ENCODE results near the gene NEXN. TPM values are rescaled to one million over a fixed set of nuclear protein-coding genes. Genes with fewer than 3 reads are reported as not detected.
"Not testable (repeated sequence)": the region's sequence is repeated elsewhere in the genome, so short reads cannot be mapped to it uniquely, and the experiment has no call there.

The NEXN gene
- total RNA-seq, 1 experiment from 2014 or later: 0.45 TPM

- in situ Hi-C loops (cut with HindIII; ENCODE audit: low pct_unique_long_range_greater_than_20kb, low sequenced_read_pairs): no loop called here
- DNase-seq (ENCODE audit: low read depth, low spot score): no peak
Measured at GRCh38 chr1:77891200-77891599, 2.8 kb downstream of the NEXN start.

DNA sequence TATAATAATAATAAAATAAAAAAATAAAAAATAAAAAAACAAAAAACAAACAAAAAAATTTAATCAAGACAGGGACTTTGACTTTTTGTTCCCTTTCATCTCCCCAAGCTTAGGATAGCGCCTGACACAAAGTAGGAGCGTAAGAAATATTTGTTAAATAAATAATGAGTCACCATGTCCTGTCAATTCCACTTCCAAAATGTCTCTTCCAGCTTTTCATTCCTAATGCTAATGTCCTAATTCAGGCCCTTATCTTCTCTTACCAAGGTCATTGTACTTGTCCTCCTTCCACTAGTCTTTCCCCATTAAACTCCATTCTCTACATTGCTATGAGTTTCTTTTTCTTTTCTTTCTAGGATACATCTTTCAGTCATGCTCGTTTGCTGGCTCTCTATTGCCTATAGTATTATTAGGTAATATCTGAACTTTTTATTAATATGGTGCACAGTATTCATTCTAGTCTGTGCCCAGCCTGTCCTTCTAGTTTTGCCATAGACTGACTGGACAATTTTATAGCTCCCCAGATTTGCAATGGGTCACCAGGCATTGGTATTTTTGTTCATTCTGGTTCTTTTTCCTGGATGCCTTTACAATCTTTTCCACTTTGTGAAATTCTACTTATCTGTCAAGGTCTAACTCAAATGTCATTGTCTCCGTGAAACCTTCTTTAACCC, 11.4 kb downstream of the NEXN start:
- in situ Hi-C loops (cut with HindIII; ENCODE audit: low pct_unique_long_range_greater_than_20kb, low sequenced_read_pairs): no loop called here
- DNase-seq (ENCODE audit: low read depth, low spot score): no peak

DNA sequence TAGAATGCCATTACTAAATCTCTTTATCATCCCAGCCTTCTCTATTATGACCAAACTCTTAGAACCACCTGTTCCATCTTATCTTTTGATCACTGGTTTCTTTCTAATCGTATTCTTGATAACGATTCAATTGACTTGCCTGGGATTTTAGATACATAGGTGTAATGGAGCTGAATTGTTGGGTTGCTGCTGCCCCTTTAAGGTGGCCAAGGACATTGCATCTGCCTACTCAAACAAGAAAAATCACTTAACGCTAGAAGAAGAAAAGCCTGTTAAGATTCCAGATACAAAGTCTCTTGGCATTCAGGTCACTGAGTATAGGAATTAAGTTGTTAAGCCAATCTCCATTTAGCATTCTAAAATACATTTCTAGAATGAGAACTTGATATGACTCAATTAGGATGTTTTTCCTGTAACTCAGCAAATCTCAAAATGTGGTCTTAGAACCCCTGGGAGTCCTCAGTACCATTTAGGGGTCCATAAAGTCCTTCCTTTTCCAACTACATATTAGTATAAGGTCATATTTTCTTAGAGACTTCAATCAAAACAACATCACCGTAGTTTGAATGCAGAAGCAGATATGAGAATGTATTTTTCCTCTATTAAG, 12.4 kb downstream of the NEXN start:
- DNase-seq (ENCODE audit: low read depth, low spot score): peak; percentile 65
- in situ Hi-C loops (cut with HindIII; ENCODE audit: low pct_unique_long_range_greater_than_20kb, low sequenced_read_pairs): no loop called here

- in situ Hi-C loops (cut with HindIII; ENCODE audit: low pct_unique_long_range_greater_than_20kb, low sequenced_read_pairs): no loop called here
Measured at GRCh38 chr1:77905603-77906002, 17.2 kb downstream of the NEXN start.

GRCh38 chr1:77906019-77906545, 17.7 kb downstream of the NEXN start:
- DNase-seq (ENCODE audit: low read depth, low spot score): no peak
- in situ Hi-C loops (cut with HindIII; ENCODE audit: low pct_unique_long_range_greater_than_20kb, low sequenced_read_pairs): no loop called here

More at GRCh38 chr1:77905603-77906002, 17.2 kb downstream of the NEXN start:
- no peak for DNase-seq (ENCODE audit: low read depth, low spot score)

GRCh38 chr1:77906624-77907023, 18.2 kb downstream of the NEXN start:
- no peak for DNase-seq (ENCODE audit: low read depth, low spot score)
- in situ Hi-C loops (cut with HindIII; ENCODE audit: low pct_unique_long_range_greater_than_20kb, low sequenced_read_pairs): no loop called here

GRCh38 chr1:77910116-77910515, 21.7 kb downstream of the NEXN start:
- no peak for DNase-seq (ENCODE audit: low read depth, low spot score)
- in situ Hi-C loops (cut with HindIII; ENCODE audit: low pct_unique_long_range_greater_than_20kb, low sequenced_read_pairs): no loop called here

- in situ Hi-C loops (cut with HindIII; ENCODE audit: low pct_unique_long_range_greater_than_20kb, low sequenced_read_pairs); DNase-seq (ENCODE audit: low read depth, low spot score): not testable (repeated sequence)
Measured at GRCh38 chr1:77918918-77919317, 30.5 kb downstream of the NEXN start.

- in situ Hi-C loops (cut with HindIII; ENCODE audit: low pct_unique_long_range_greater_than_20kb, low sequenced_read_pairs): no loop called here
- DNase-seq (ENCODE audit: low read depth, low spot score): no peak
Measured at GRCh38 chr1:77925518-77925917, 37.1 kb downstream of the NEXN start.

DNA sequence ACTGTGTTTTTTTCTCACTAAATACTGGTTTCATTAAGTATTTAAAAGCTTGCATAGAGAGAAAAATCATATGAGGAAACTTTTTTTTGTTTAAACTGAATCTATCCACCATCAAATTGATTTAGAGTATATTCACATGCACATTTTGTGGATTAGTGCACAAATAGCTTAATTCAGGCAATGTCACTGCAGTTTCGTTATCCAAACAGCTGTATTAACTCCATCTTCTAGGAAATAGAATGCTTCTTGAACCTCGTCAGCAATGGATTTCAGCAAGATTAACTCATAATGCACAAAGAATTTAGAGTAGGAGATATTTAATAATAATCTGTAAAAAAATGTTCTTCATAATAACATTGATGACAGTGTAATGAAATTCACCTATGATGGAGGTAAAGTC, 37.5 kb downstream of the NEXN start:
- DNase-seq (ENCODE audit: low read depth, low spot score): no peak
- in situ Hi-C loops (cut with HindIII; ENCODE audit: low pct_unique_long_range_greater_than_20kb, low sequenced_read_pairs): no loop called here

- DNase-seq (ENCODE audit: low read depth, low spot score): no peak
- in situ Hi-C loops (cut with HindIII; ENCODE audit: low pct_unique_long_range_greater_than_20kb, low sequenced_read_pairs): no loop called here
Measured at GRCh38 chr1:77926561-77927357, 38.3 kb downstream of the NEXN start.

DNA sequence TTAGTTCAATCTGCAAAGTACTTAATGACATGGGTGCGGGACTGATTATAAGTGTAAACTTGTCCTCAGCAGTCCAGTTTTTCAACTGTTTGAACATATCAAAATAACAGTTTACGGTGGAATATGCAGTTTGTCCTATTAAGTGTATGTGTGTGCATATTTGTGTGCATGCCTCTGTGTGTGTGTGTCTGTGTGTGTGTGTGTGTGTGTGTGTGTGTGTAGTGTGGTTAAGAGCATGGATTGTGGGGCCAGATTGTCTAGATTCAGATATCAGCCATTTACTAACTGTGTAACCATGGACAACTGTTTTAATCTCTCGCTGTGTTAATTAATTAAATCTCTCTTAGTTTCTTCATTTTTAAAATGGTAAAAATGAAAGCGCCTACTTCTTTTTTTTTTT, 39.0 kb downstream of the NEXN start:
- no peak for DNase-seq (ENCODE audit: low read depth, low spot score)
- in situ Hi-C loops (cut with HindIII; ENCODE audit: low pct_unique_long_range_greater_than_20kb, low sequenced_read_pairs): no loop called here

GRCh38 chr1:77929806-77930205, 41.4 kb downstream of the NEXN start:
- DNase-seq (ENCODE audit: low read depth, low spot score): no peak
- in situ Hi-C loops (cut with HindIII; ENCODE audit: low pct_unique_long_range_greater_than_20kb, low sequenced_read_pairs): no loop called here

GRCh38 chr1:77938651-77939050, 50.2 kb downstream of the NEXN start:
- in situ Hi-C loops (cut with HindIII; ENCODE audit: low pct_unique_long_range_greater_than_20kb, low sequenced_read_pairs): no loop called here
- no peak for DNase-seq (ENCODE audit: low read depth, low spot score)

DNA sequence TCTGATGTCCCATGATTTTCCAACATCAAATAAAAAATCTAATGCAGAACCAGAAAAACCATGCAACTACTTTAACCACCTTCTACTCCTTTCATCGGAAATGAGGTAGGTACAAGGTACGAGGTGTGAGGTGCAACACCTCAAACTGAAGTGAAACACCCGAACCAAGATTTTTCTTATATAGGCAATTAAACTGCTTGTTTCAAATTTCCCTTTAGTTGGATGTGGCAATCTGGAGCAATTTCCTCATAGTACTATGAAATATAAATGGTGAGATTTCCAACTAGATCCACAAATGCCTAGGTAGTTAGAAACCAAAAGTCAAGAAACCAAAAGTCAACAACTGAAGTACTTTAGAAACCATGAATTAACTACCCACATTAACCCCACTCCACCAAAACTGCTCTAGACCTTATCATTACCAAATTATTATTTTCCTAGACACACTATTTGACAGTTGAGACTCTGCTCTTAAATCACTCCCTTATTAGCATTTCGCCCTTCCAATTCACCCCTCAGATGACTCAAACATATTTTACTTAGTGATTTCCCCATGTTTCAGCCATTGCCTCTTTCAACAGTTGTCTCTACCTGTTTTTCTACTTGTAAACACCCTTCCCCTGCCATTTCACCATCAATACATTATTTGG, 52.6 kb downstream of the NEXN start:
- no peak for DNase-seq (ENCODE audit: low read depth, low spot score)
- in situ Hi-C loops (cut with HindIII; ENCODE audit: low pct_unique_long_range_greater_than_20kb, low sequenced_read_pairs): no loop called here

- in situ Hi-C loops (cut with HindIII; ENCODE audit: low pct_unique_long_range_greater_than_20kb, low sequenced_read_pairs): no loop called here
- no peak for DNase-seq (ENCODE audit: low read depth, low spot score)
Measured at GRCh38 chr1:77942400-77943140, 54.1 kb downstream of the NEXN start.

DNA sequence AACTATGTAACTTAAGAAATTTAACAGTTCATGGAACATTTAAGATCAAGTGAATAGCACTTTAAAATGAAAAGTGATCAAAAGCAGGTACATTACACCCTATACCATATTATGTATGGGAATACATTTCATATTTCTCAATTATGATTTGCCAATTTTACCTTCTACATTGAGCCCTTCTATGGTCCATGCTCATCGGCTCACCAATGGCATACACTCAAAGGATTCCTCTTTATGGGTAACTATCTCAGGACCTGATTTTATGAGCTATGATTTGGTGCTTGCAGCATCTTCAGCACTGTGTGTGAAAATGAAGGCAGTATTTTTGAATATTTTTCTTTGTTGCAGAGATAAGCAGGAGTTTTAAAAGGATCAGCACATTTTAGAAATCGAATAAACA, 56.9 kb downstream of the NEXN start:
- DNase-seq (ENCODE audit: low read depth, low spot score): no peak
- in situ Hi-C loops (cut with HindIII; ENCODE audit: low pct_unique_long_range_greater_than_20kb, low sequenced_read_pairs): no loop called here
